H1 (cell line): ENCODE results near the gene ALK. TPM values are rescaled to one million over a fixed set of nuclear protein-coding genes. Genes with fewer than 3 reads are reported as not detected.

ENCODE experiments used
- CTCF ChIA-PET: fragments of 300-600 bp; sonication (Branson Sonifier 250); formaldehyde crosslinking; loops from one replicate; lab custom pipeline; 2021; ENCODE audit not compliant: partially characterized antibody; lab: Charles Lee
- POLR2A ChIA-PET: fragments of 300-600 bp; sonication (Branson Sonifier 250); formaldehyde crosslinking; loops from one replicate; lab custom pipeline; 2021; ENCODE audit warnings: inconsistent platforms; ENCODE audit not compliant: partially characterized antibody; lab: Charles Lee
- DNase-seq, 2 experiments: peaks; one replicate each; pipeline versions ENCODE4 v3.0.0 to v3.0.0-alpha.2; 2010 to 2022; ENCODE audit warnings: low spot score in 2 of 2, low read depth in 1 of 2, mixed read lengths in 1 of 2
- FAIRE-seq: peaks from 2 replicates; lab custom pipeline; 2011; peaks lifted over from hg19 to GRCh38; lab: Jason Lieb, UNC
- H2AFZ ChIP-seq: 2 replicates; pipeline ENCODE4 v1.8.1; 2012; ENCODE audit warnings: low read length, inconsistent platforms
- H2AK5ac ChIP-seq: 2 replicates; pipeline ENCODE4 v1.6.1; 2013; ENCODE audit warnings: low read depth, low read length
- H2BK120ac ChIP-seq: replicated peaks from 2 replicates; pipeline ENCODE3; 2013; ENCODE audit warnings: low read depth, low read length, inconsistent platforms
- H2BK12ac ChIP-seq: 2 replicates; pipeline ENCODE4 v1.6.1; 2013; ENCODE audit warnings: low read depth, low read length
- H2BK15ac ChIP-seq: 2 replicates; pipeline ENCODE4 v1.6.1; 2013; ENCODE audit warnings: low read length
- H2BK20ac ChIP-seq: 2 replicates; pipeline ENCODE4 v1.6.1; 2013; ENCODE audit warnings: low read length
- H2BK5ac ChIP-seq: 2 replicates; pipeline ENCODE4 v1.6.1; 2013; ENCODE audit warnings: low read depth, low read length
- H3K14ac ChIP-seq: 2 replicates; pipeline ENCODE4 v1.6.1; 2013; ENCODE audit warnings: inconsistent platforms; ENCODE audit not compliant: insufficient read length
- H3K18ac ChIP-seq: 2 replicates; pipeline ENCODE4 v1.6.1; 2013; ENCODE audit warnings: low read length; ENCODE audit errors: extremely low read depth
- H3K23ac ChIP-seq: 2 replicates; pipeline ENCODE4 v1.6.1; 2013; ENCODE audit warnings: inconsistent platforms; ENCODE audit not compliant: insufficient read length
- H3K23me2 ChIP-seq: 2 replicates; pipeline ENCODE4 v1.6.1; 2013; ENCODE audit warnings: low read depth, low read length
- H3K27ac ChIP-seq: 2 replicates; pipeline ENCODE4 v1.6.1; 2011; ENCODE audit warnings: low read depth, low read length, inconsistent platforms
- H3K27me3 ChIP-seq, 4 experiments: replicated peaks in 1 of 4; 1 replicate in 1 of 4; 2 replicates in 3 of 4; pipeline versions ENCODE4 v1.6.1 to v1.8.1; 2011 to 2013; ENCODE audit warnings: low read length in 3 of 4, mild to moderate bottlenecking in 3 of 4, inconsistent platforms in 2 of 4, mixed read lengths in 2 of 4, moderate library complexity in 1 of 4; ENCODE audit not compliant: control insufficient read depth in 3 of 4, insufficient read depth in 3 of 4; ENCODE audit errors: extremely low read depth in 1 of 4
- H3K36me3 ChIP-seq, 4 experiments: 2 replicates each; pipeline versions ENCODE4 v1.6.1 to v1.8.1; 2011 to 2013; ENCODE audit warnings: mild to moderate bottlenecking in 4 of 4, low read length in 3 of 4, moderate library complexity in 2 of 4, control low read depth in 1 of 4, inconsistent platforms in 1 of 4; ENCODE audit not compliant: insufficient read depth in 4 of 4, control insufficient read depth in 2 of 4
- H3K4ac ChIP-seq: replicated peaks from 2 replicates; pipeline ENCODE3; 2013; ENCODE audit warnings: low read length, low read depth, mixed read lengths, inconsistent platforms; ENCODE audit not compliant: insufficient read length
- H3K4me1 ChIP-seq, 4 experiments: replicated peaks in 1 of 4; 1 replicate in 1 of 4; 2 replicates in 3 of 4; pipeline versions ENCODE4 v1.6.1 to v1.8.1; 2011 to 2013; ENCODE audit warnings: low read length in 3 of 4, inconsistent platforms in 2 of 4, mixed read lengths in 1 of 4; ENCODE audit not compliant: insufficient read depth in 4 of 4, control insufficient read depth in 3 of 4
- H3K4me2 ChIP-seq, 2 experiments: 2 replicates each; pipeline versions ENCODE4 v1.6.1 to v1.8.1; 2011 to 2013; ENCODE audit warnings: low read depth in 2 of 2, low read length in 2 of 2, control low read depth in 1 of 2, inconsistent platforms in 1 of 2, mild to moderate bottlenecking in 1 of 2; ENCODE audit not compliant: insufficient read depth in 1 of 2
- H3K4me3 ChIP-seq, 4 experiments: fragments of 200-600, 300-600 bp in 1 of 4; sonication (generic), shearing (Covaris generic), sonication (Bioruptor Twin) in 1 of 4; 2 replicates each; pipeline versions ENCODE4 v1.5.1 to v1.8.1; 2011 to 2016; ENCODE audit warnings: low read length in 4 of 4, low read depth in 3 of 4, control low read depth in 2 of 4, inconsistent platforms in 2 of 4, mild to moderate bottlenecking in 2 of 4, mixed read lengths in 1 of 4, moderate library complexity in 1 of 4; ENCODE audit not compliant: insufficient read depth in 2 of 4; ENCODE audit errors: extremely low read depth in 1 of 4
- H3K56ac ChIP-seq: replicated peaks from 2 replicates; pipeline ENCODE3; 2013; ENCODE audit warnings: low read depth, mild to moderate bottlenecking, mixed read lengths, low read length, inconsistent platforms; ENCODE audit not compliant: insufficient read length
- H3K79me1 ChIP-seq: 2 replicates; pipeline ENCODE4 v1.6.1; 2013; ENCODE audit warnings: low read depth, low read length, control low read depth
- H3K79me2 ChIP-seq, 2 experiments: 2 replicates each; pipeline versions ENCODE4 v1.6.1 to v1.8.1; 2012 to 2013; ENCODE audit warnings: low read length in 2 of 2, mild to moderate bottlenecking in 2 of 2, inconsistent platforms in 1 of 2; ENCODE audit not compliant: insufficient read depth in 2 of 2, control insufficient read depth in 1 of 2
- H3K9ac ChIP-seq, 4 experiments: replicated peaks in 1 of 4; 1 replicate in 1 of 4; 2 replicates in 3 of 4; pipeline versions ENCODE4 v1.6.1 to v1.8.1; 2011 to 2013; ENCODE audit warnings: low read depth in 3 of 4, low read length in 3 of 4, control low read depth in 2 of 4, mild to moderate bottlenecking in 2 of 4, moderate library complexity in 2 of 4, inconsistent platforms in 1 of 4; ENCODE audit errors: extremely low read depth in 1 of 4
- H3K9me3 ChIP-seq, 2 experiments: 2 replicates each; pipeline versions ENCODE4 v1.6.1 to v1.8.1; 2012 to 2013; ENCODE audit warnings: mild to moderate bottlenecking in 2 of 2, moderate library complexity in 2 of 2, control low read depth in 1 of 2, inconsistent platforms in 1 of 2, low read depth in 1 of 2, low read length in 1 of 2, mixed read lengths in 1 of 2; ENCODE audit not compliant: insufficient read depth in 2 of 2
- H4K20me1 ChIP-seq, 2 experiments: replicated peaks in 1 of 2; 2 replicates each; pipeline versions ENCODE3 to v1.8.1; 2011 to 2013; ENCODE audit warnings: inconsistent platforms in 2 of 2, low read length in 2 of 2, mild to moderate bottlenecking in 1 of 2; ENCODE audit not compliant: insufficient read depth in 2 of 2, control insufficient read depth in 1 of 2
- H4K5ac ChIP-seq: 2 replicates; pipeline ENCODE4 v1.6.1; 2013; ENCODE audit warnings: low read length, low read depth, mixed read lengths, inconsistent platforms; ENCODE audit not compliant: insufficient read length
- H4K8ac ChIP-seq: 2 replicates; pipeline ENCODE4 v1.8.0; 2013; ENCODE audit warnings: mild to moderate bottlenecking, moderate library complexity, low read length, inconsistent platforms; ENCODE audit not compliant: insufficient read depth; ENCODE audit errors: extremely low read depth
- H4K91ac ChIP-seq: replicated peaks from 2 replicates; pipeline ENCODE3; 2013; ENCODE audit warnings: low read length, mixed read lengths, inconsistent platforms; ENCODE audit not compliant: insufficient read length
- BACH1 ChIP-seq: IDR thresholded peaks from 2 replicates; pipeline ENCODE4 v1.6.1; 2012; ENCODE audit warnings: low read length, improper control_type of control experiment
- CBX5 ChIP-seq: fragments of 300-800, 300-1000 bp; sonication (generic); IDR thresholded peaks from 2 replicates; pipeline ENCODE4 v1.7.1; 2016; ENCODE audit warnings: antibody characterized with exemption, low read length, low read depth
- CREB1 ChIP-seq: IDR thresholded peaks from 2 replicates; pipeline ENCODE4 v1.6.1; 2012; ENCODE audit warnings: inconsistent platforms
- HDAC6 ChIP-seq: IDR thresholded peaks from one replicate; pipeline ENCODE4 v1.7.1; 2012; ENCODE audit warnings: low read depth, mild to moderate bottlenecking, inconsistent platforms, low read length, moderate library complexity
- JUN ChIP-seq: IDR thresholded peaks from 2 replicates; pipeline ENCODE4 v1.6.1; 2011; ENCODE audit warnings: low read depth, mild to moderate bottlenecking, improper control_type of control experiment, low read length
- JUND ChIP-seq: IDR thresholded peaks from 2 replicates; pipeline ENCODE4 v1.6.1; 2011; ENCODE audit warnings: mild to moderate bottlenecking, improper control_type of control experiment, low read length
- SIRT6 ChIP-seq: IDR thresholded peaks from one replicate; pipeline ENCODE4 v1.7.1; 2012; ENCODE audit warnings: low read length, inconsistent platforms
- TBP ChIP-seq: IDR thresholded peaks from 2 replicates; pipeline ENCODE4 v1.6.1; 2011; ENCODE audit warnings: low read depth, low read length, improper control_type of control experiment
- WGBS, 2 experiments: shearing (Covaris generic) in 1 of 2; methylation state at CpG; one replicate each; pipeline versions ENCODE4 v1.1.6 to v1.1.7; 2013 to 2015; ENCODE audit warnings: low lambda C conversion rate in 2 of 2, mixed read lengths in 2 of 2, inconsistent platforms in 1 of 2, low coverage in 1 of 2, missing lambda C conversion rate in 1 of 2; ENCODE audit not compliant: insufficient replicate concordance in 2 of 2, insufficient coverage in 1 of 2, insufficient read length in 1 of 2; ENCODE audit errors: extremely low coverage in 1 of 2, missing lambda C conversion rate in 1 of 2; 5-methylcytosine and 5-hydroxymethylcytosine counted together
- polyA plus RNA-seq, 7 experiments: library from polyadenylated mRNA; depleted of rRNA in 3 of 7; stranded (reverse) in 5 of 7; unstranded in 2 of 7; fragments of >200 nt in 5 of 7; fragments of 200-250 nt in 2 of 7; gene quantifications; 1 replicate in 5 of 7; 2 replicates in 1 of 7; 4 replicates in 1 of 7; pipeline versions ENCODE4 v1.2.1 to v1.2.3, GENCODE V29; 2011 to 2013; ENCODE audit warnings: missing spikeins in 2 of 7, mixed read lengths in 2 of 7
- total RNA-seq: library from RNA; stranded (reverse); fragmentation: NEBNext Ultra II Directional; extraction: Animal tissue kit (Norgen Biotek cat#: 25700); gene quantifications from 2 replicates; pipeline ENCODE4 v1.2.1, GENCODE V29; 2021

The ALK gene
- total and polyA plus RNA-seq, 2 of the 8 experiments (the other 6 are each of a cell fraction or from before 2014, with no cell fraction given) = 0.02 to 0.09 TPM

- no peak overlapping the region for H2AFZ ChIP-seq
- H3K4me3 ChIP-seq = no peak overlapping the region
- 91% methylated on average over 1 of the region's 1 CpG; no CpG with 5 or more reads in 1 of the 2 experiments for WGBS, 2 experiments
- H4K20me1 ChIP-seq = no peaks in the 10 kb centered on the region
- H3K23ac ChIP-seq = no peak overlapping the region
- peaks cover 0 to 3% (median under 1%) of the 10 kb centered on the region in 4 experiments; a peak in 4 of 7 replicates for H3K4me1 ChIP-seq
- H3K23me2 ChIP-seq = no peaks in the 10 kb centered on the region
- no peak overlapping the region for H2BK12ac ChIP-seq
- no peaks in the 10 kb centered on the region for H3K9me3 ChIP-seq
- H2BK120ac ChIP-seq = no peak overlapping the region
- FAIRE-seq (no peak), DNase-seq (no peak)
- no peaks in the 10 kb centered on the region for H3K79me2 ChIP-seq
- TF ChIP-seq JUN = no peak
- TF ChIP-seq HDAC6 = no peak
- TF ChIP-seq CREB1 = no peak
- TF ChIP-seq BACH1 = no peak
- TF ChIP-seq JUND = no peak
- TF ChIP-seq SIRT6 = no peak
- TF ChIP-seq CBX5 = no peak
- TF ChIP-seq TBP = no peak
- no peak overlapping the region for H3K9ac ChIP-seq
- H4K5ac ChIP-seq = no peak overlapping the region
- no peak overlapping the region for H3K14ac ChIP-seq
- H4K91ac ChIP-seq = no peak overlapping the region
- H4K8ac ChIP-seq = no peak overlapping the region
- no peak overlapping the region for H2BK20ac ChIP-seq
- POLR2A ChIA-PET = interaction anchor here (0.7 kb wide), 1 partner anchor 10 kb away, joined by 3 read pairs; no protein-coding TSS in a partner anchor
- no peak overlapping the region for H3K4me2 ChIP-seq
- no peak overlapping the region for H3K27ac ChIP-seq
- no peaks in the 10 kb centered on the region for H3K79me1 ChIP-seq
- no peak overlapping the region for H3K56ac ChIP-seq
- no peak overlapping the region for H2BK15ac ChIP-seq
- no peak overlapping the region for H2AK5ac ChIP-seq
- H3K18ac ChIP-seq = no peak overlapping the region
- no peak overlapping the region for H3K4ac ChIP-seq
- no peak overlapping the region for H2BK5ac ChIP-seq
- H3K27me3 ChIP-seq = no peaks in the 10 kb centered on the region
- no peaks in the 10 kb centered on the region for H3K36me3 ChIP-seq
- CTCF ChIA-PET = interaction anchor here (0.7 to 0.9 kb wide), 3 partner anchors 19 to 416 kb away, joined by 3 to 5 read pairs (median 3); no protein-coding TSS in a partner anchor
These were observed 495.5 kb downstream of the ALK start for GRCh38 chr2:29425866-29426265.
